Hindlimb muscle (tissue), 1 donor: ENCODE measurements around the gene ARPC5L. TPM values are rescaled to one million over a fixed set of nuclear protein-coding genes. Genes with fewer than 3 reads are reported as not detected.
"Not testable (repeated sequence)": the region's sequence is repeated elsewhere in the genome, so short reads cannot be mapped to it uniquely, and the experiment has no call there.

Source experiments
- DNase-seq: peaks from one replicate; pipeline ENCODE4 v3.0.0-alpha.2; 2013
- polyA plus RNA-seq: library from polyadenylated mRNA; unstranded; fragments of 120-200 nt; gene quantifications from one replicate; pipeline ENCODE4 v1.2.1, GENCODE V29; 2013; ENCODE audit not compliant: insufficient read length

Gene ARPC5L
- polyA plus RNA-seq, 1 donor = 28.2 TPM

DNA sequence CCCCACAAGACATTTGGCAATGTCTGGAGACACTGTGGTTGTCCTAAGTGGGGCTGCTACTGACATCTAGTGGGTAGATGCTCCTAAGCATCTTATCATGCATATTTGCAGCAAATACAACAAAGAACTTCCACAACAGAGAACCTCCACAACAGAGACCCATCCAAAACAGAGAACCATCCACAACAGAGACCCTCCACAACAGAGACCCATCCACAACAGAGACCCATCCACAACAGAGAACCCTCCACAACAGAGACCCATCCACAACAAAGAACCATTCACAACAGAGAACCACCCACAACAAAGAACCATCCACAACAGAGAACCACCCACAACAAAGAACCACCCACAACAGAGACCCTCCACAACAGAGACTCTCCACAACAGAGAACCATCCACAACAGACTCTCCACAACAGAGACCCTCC lies 32.8 kb downstream of the ARPC5L start:
- DNase-seq = no peak

GRCh38 chr9:124897570-124898460 lies 35.9 kb downstream of the ARPC5L start:
- no peak for DNase-seq

- no peak for DNase-seq
Measured at GRCh38 chr9:124899845-124900244, 37.9 kb downstream of the ARPC5L start.

GRCh38 chr9:124906966-124907365 lies 45.0 kb downstream of the ARPC5L start:
- no peak for DNase-seq

DNA sequence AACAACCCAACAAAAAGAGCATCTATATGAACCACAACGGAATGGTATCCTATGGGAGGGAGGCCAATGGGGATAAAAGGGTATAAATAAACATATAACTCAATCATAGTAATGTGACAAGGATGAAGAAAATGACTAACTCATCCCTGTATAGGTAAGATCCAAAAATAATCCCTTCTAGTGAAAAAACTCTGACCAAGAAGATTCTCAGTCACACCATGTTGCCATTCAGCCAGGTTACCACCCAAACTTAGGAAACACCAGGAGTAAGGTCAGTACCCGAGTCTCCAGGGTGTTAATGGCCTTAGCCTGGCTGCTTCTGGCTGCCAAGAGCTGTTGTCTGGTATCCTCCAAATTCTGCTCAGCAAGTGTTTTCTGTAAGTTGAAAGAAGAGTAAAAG lies 46.2 kb downstream of the ARPC5L start:
- DNase-seq = no peak

DNA sequence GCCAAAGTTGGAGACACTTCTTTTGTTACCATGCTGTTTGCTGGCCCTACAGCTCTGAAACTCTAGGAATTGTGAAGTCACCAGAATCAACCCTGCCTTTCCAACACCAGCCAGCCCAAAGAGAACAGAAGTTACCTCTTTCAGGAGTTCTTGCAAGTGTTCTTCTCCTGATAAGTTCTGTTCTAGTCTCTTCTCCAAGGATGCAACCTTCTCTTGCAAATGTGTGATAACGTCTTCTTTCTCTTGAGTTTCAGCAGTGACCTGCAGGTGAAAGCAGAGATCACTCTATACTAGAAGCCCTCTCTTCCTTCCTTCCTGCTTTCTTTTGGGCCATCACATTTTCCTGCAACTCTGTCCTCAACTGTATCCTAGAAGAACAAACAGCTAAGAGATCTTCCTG lies 49.8 kb downstream of the ARPC5L start:
- DNase-seq = no peak

DNA sequence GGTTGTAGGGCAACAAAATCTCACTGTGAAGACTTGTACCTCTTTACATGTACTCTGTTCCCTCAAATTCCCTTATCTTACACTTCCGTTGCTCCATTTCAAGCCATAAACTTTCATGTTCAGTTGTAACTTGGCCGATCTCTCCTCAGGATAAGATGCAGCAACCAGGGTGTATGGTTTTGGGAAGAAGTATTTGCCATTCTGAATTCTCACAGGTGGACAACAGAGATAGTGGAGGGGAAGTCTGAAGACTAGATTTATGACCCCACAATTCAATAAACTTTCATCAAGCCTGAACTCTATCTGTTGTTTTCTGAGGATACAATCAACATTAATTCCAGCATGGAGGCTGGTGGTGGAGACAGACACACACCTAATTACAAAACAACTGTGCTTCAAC lies 51.4 kb downstream of the ARPC5L start:
- DNase-seq = no peak

DNA sequence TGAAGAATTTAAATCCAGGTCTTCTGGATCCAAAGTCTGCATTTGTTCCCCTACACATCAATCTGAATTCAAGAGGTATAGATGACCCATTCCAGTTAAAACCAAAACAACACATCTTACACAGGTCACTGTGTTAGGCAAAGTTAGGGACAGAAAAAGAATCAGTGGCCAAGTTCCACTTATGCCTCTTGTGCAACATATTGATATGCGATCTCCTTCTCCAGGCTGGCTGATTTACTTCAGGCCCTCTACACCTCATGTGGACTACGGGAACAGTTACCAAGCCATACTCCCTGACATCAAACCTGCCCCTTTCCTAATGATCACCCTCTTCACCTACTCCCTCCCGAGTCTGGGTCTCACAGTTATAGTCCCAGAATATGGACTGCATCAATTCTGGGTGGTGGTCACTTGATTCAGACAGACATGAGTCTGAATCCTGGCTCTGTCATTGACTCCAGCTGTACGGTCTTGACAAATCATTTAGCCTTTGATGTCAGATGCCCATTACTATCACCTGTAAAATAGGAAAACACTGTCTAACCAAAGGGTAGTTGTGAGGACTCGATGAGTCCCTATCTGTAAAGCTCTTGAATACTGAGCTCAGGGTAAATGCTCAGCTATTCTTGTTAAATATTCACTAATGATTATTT lies 52.9 kb downstream of the ARPC5L start:
- DNase-seq = no peak

- not testable (repeated sequence) for DNase-seq
Measured at GRCh38 chr9:124920394-124920793, 58.5 kb downstream of the ARPC5L start.

Other genes starting within 250 kb of the ARPC5L start
- gene NR6A1, start 90.8 kb upstream of the ARPC5L start, polyA plus RNA-seq = 0.68 TPM
- 175 TPM for gene OLFML2A, start 85.0 kb upstream of the ARPC5L start, polyA plus RNA-seq
- gene WDR38, start 8.7 kb upstream of the ARPC5L start, polyA plus RNA-seq = 0.15 TPM
- gene RPL35, start 173 bp upstream of the ARPC5L start, polyA plus RNA-seq = 2,149 TPM
- gene GOLGA1, start 79.0 kb downstream of the ARPC5L start, polyA plus RNA-seq = 12.0 TPM